Measurements from ENCODE around the gene TTLL6.

- no peak for TF ChIP-seq CTCF (IDR thresholded peaks at IDR 0.05)
- no peak for TF ChIP-seq POLR2A (IDR thresholded peaks at IDR 0.05)
These were observed 17.8 kb downstream of the TTLL6 start for GRCh38 chr17:48799069-48799723.

Measured in thyroid gland (tissue), 4 donors.